A673 (cell line): Measurements from ENCODE around the gene GRN.

Source experiments
- CTCF ChIP-seq: fragments of 300-800, 200-600 bp; sonication (generic); conservative IDR thresholded peaks from 2 replicates; pipeline ENCODE4 v1.5.1; 2017; ENCODE audit warnings: low read depth, mild to moderate bottlenecking, antibody characterized with exemption, low read length, moderate library complexity, mixed read lengths
- EZH2 ChIP-seq: fragments of 200-600 bp; sonication (generic); IDR thresholded peaks from 2 replicates; pipeline ENCODE4 v1.6.1; 2017; ENCODE audit warnings: borderline replicate concordance, low read depth, mild to moderate bottlenecking, mixed read lengths, antibody characterized with exemption, low read length; ENCODE audit not compliant: poor library complexity, severe bottlenecking

GRCh38 chr17:44345454-44346026, 438 bp downstream of the GRN start:
- TF ChIP-seq CTCF, result peak; percentile 46
- TF ChIP-seq EZH2, result no peak
